Endothelial cell of umbilical vein (primary cell): ENCODE measurements around the gene TBC1D16. TPM values are rescaled to one million over a fixed set of nuclear protein-coding genes. Genes with fewer than 3 reads are reported as not detected.
A peak's percentile ranks its signal among the peaks of the same experiment; 100 is the strongest.

Experiments
- BruUV-seq: library from RNA; stranded (reverse); fragments of 400-500 nt; replicated peaks from 2 replicates; lab custom pipeline; 2021; lab: Mats Ljungman, UMichigan
- CTCF ChIA-PET: fragments of 300-600, 350-600 bp; sonication (Branson Sonifier 250); formaldehyde crosslinking; loops from one replicate; lab custom pipeline; 2021; ENCODE audit warnings: antibody characterized with exemption, inconsistent platforms; lab: Charles Lee
- POLR2A ChIA-PET: fragments of 300-600, 350-600 bp; sonication (Branson Sonifier 250); formaldehyde crosslinking; loops from one replicate; lab custom pipeline; 2021; ENCODE audit warnings: antibody characterized with exemption, inconsistent platforms; lab: Charles Lee
- DNase-seq: peaks from one replicate; pipeline ENCODE4 v3.0.0-alpha.2; 2011; ENCODE audit warnings: low read depth, low spot score
- FAIRE-seq: peaks from 2 replicates; lab custom pipeline; 2011; peaks lifted over from hg19 to GRCh38; lab: Jason Lieb, UNC
- H2AFZ ChIP-seq: 2 replicates; pipeline ENCODE4 v1.6.0; 2012; ENCODE audit warnings: low read depth, low read length, control low read depth, inconsistent platforms
- H3K27ac ChIP-seq: 2 replicates; pipeline ENCODE4 v1.5.1; 2011; ENCODE audit warnings: low read depth, mild to moderate bottlenecking, control low read depth, low read length, moderate library complexity; ENCODE audit not compliant: insufficient read depth
- H3K27me3 ChIP-seq, 2 experiments: 2 replicates each; pipeline versions ENCODE4 v1.6.0 to v1.6.1; 2011; ENCODE audit warnings: low read length in 2 of 2, mixed read lengths in 1 of 2; ENCODE audit not compliant: control insufficient read depth in 2 of 2, insufficient read depth in 2 of 2
- H3K36me3 ChIP-seq, 2 experiments: 2 replicates in 1 of 2; 3 replicates in 1 of 2; pipeline ENCODE4 v1.5.1; 2011; ENCODE audit warnings: low read length in 2 of 2, mild to moderate bottlenecking in 1 of 2, moderate library complexity in 1 of 2; ENCODE audit not compliant: control insufficient read depth in 2 of 2, insufficient read depth in 2 of 2; ENCODE audit errors: extremely low read depth in 1 of 2
- H3K4me1 ChIP-seq: 3 replicates; pipeline ENCODE4 v1.5.1; 2011; ENCODE audit warnings: mild to moderate bottlenecking, low read length; ENCODE audit not compliant: control insufficient read depth, insufficient read depth; ENCODE audit errors: extremely low read depth
- H3K4me2 ChIP-seq: 2 replicates; pipeline ENCODE4 v1.6.1; 2011; ENCODE audit warnings: low read length, control low read depth, mixed read lengths; ENCODE audit not compliant: insufficient read depth
- H3K4me3 ChIP-seq, 3 experiments: fragments of 200-600 bp in 1 of 3; sonication (generic), shearing (Covaris generic) in 1 of 3; replicated peaks in 1 of 3; 2 replicates each; pipeline ENCODE4 v1.5.1; 2011 to 2016; ENCODE audit warnings: control low read depth in 3 of 3, low read length in 3 of 3, mild to moderate bottlenecking in 2 of 3, inconsistent platforms in 1 of 3, low read depth in 1 of 3, moderate library complexity in 1 of 3; ENCODE audit not compliant: insufficient read depth in 1 of 3
- H3K79me2 ChIP-seq: 2 replicates; pipeline ENCODE4 v1.6.0; 2012; ENCODE audit warnings: low read length, inconsistent platforms; ENCODE audit not compliant: control insufficient read depth, insufficient read depth
- H3K9ac ChIP-seq: replicated peaks from 2 replicates; pipeline ENCODE3; 2011; ENCODE audit warnings: low read length, control low read depth; ENCODE audit not compliant: insufficient read depth; ENCODE audit errors: extremely low read depth
- H3K9me1 ChIP-seq: replicated peaks from 3 replicates; pipeline ENCODE4 v1.6.0; 2011; ENCODE audit warnings: mild to moderate bottlenecking, low read length; ENCODE audit not compliant: control insufficient read depth, insufficient read depth; ENCODE audit errors: extremely low read depth
- H3K9me3 ChIP-seq: replicated peaks from 2 replicates; pipeline ENCODE4 v1.5.1; 2012; ENCODE audit warnings: low read length, inconsistent platforms; ENCODE audit not compliant: control insufficient read depth, insufficient read depth
- H4K20me1 ChIP-seq: replicated peaks from 2 replicates; pipeline ENCODE3; 2011; ENCODE audit warnings: mild to moderate bottlenecking, low read length; ENCODE audit not compliant: control insufficient read depth, insufficient read depth; ENCODE audit errors: extremely low read depth
- EZH2 ChIP-seq: IDR thresholded peaks from 2 replicates; pipeline ENCODE4 v1.6.1; 2012; ENCODE audit warnings: borderline replicate concordance, low read depth, mild to moderate bottlenecking, moderate library complexity, low read length, inconsistent platforms; ENCODE audit not compliant: severe bottlenecking
- FOS ChIP-seq: IDR thresholded peaks from 2 replicates; pipeline ENCODE4 v1.6.1; 2011; ENCODE audit warnings: mild to moderate bottlenecking, low read length, moderate library complexity, borderline replicate concordance; ENCODE audit not compliant: insufficient read depth
- MAX ChIP-seq: IDR thresholded peaks from 2 replicates; pipeline ENCODE4 v1.6.1; 2011; ENCODE audit not compliant: insufficient read depth, insufficient read length
- MYC ChIP-seq: IDR thresholded peaks from one replicate; pipeline ENCODE4 v1.6.1; 2011; ENCODE audit warnings: mild to moderate bottlenecking, low read depth, low read length
- dilution Hi-C: fragments of 300-500 bp; cut with MboI; formaldehyde crosslinking; loops from one replicate; pipeline ENCODE4 v1.15.0; 2019; ENCODE audit warnings: low sequenced_read_pairs; ENCODE audit not compliant: extremely low pct_ligation_motif_present
- intact Hi-C: fragments of 100-400 bp; cut with micrococcal nuclease; formaldehyde crosslinking; loops from one replicate; pipeline ENCODE4 v1.10.0; 2022
- polyA plus RNA-seq, 4 experiments: library from polyadenylated mRNA; depleted of rRNA in 3 of 4; stranded (reverse) in 3 of 4; unstranded in 1 of 4; fragments of >200 nt; gene quantifications; 2 replicates each; pipeline versions ENCODE4 v1.2.1 to v1.2.3, GENCODE V29; 2011 to 2012; ENCODE audit warnings: missing spikeins in 1 of 4
- total RNA-seq: library from RNA; stranded (reverse); gene quantifications from 2 replicates; pipeline ENCODE4 v1.2.3, GENCODE V29; 2021

TBC1D16 gene
- total and polyA plus RNA-seq, 2 donors (not counting 3 experiments of a cell fraction or from before 2014, with no cell fraction given): 12.9 to 48.6 TPM

GRCh38 chr17:79939755-79940458 is 95.8 kb downstream of the TBC1D16 start:
- Histone ChIP-seq H3K27ac (no peak overlapping the region), H3K4me3 (no peak overlapping the region), H2AFZ (no peak overlapping the region), H4K20me1 (no peaks in the 10 kb centered on the region), H3K4me2 (no peak overlapping the region), H3K4me1 (no peaks in the 10 kb centered on the region), H3K9ac (no peak overlapping the region), H3K9me3 (no peaks in the 10 kb centered on the region), H3K27me3 (no peaks in the 10 kb centered on the region), H3K36me3 (peaks cover 0 to 24% of the 10 kb centered on the region in 2 experiments), H3K9me1 (no peaks in the 10 kb centered on the region), H3K79me2 (no peaks in the 10 kb centered on the region)
- CTCF ChIA-PET: no interaction called here
- TF ChIP-seq MAX: no peak
- TF ChIP-seq FOS: no peak
- no peak for TF ChIP-seq MYC
- intact Hi-C loops (no loop called here), dilution Hi-C loops (no loop called here)
- FAIRE-seq: no peak
- DNase-seq: no peak
- TSS peak; percentile 3 for BruUV-seq
- POLR2A ChIA-PET: no interaction called here

- no TSS peak for BruUV-seq
- H3K27ac ChIP-seq: no peak overlapping the region
- peaks cover 2% of the 10 kb centered on the region for H3K4me1 ChIP-seq
- no peak overlapping the region for H3K4me3 ChIP-seq
- intact Hi-C loops: no loop called here
- no peaks in the 10 kb centered on the region for H3K9me1 ChIP-seq
- H3K4me2 ChIP-seq: no peak overlapping the region
- FAIRE-seq: no peak
- no peak for DNase-seq
- H3K9ac ChIP-seq: no peak overlapping the region
- no peaks in the 10 kb centered on the region for H3K27me3 ChIP-seq
- H4K20me1 ChIP-seq: no peaks in the 10 kb centered on the region
- no peaks in the 10 kb centered on the region for H3K9me3 ChIP-seq
- peaks cover 0 to 20% of the 10 kb centered on the region in 2 experiments for H3K36me3 ChIP-seq
- H2AFZ ChIP-seq: no peak overlapping the region
- H3K79me2 ChIP-seq: no peaks in the 10 kb centered on the region
- ChIA-PET CTCF (no interaction called here), POLR2A (no interaction called here)
- TF ChIP-seq EZH2: no peak
- no peak for TF ChIP-seq MYC
- TF ChIP-seq FOS: no peak
- no peak for TF ChIP-seq MAX
- dilution Hi-C loops: no loop called here
Measured at GRCh38 chr17:79939094-79939435, 96.6 kb downstream of the TBC1D16 start.
